ENCODE results near the gene FSD2. TPM values are rescaled to one million over a fixed set of nuclear protein-coding genes. Genes with fewer than 3 reads are reported as not detected.
"Not testable (repeated sequence)": the region's sequence is repeated elsewhere in the genome, so short reads cannot be mapped to it uniquely, and the experiment has no call there.

FSD2 gene
- total RNA-seq, 1 donor from 2014 or later = 0.13 TPM

- peaks cover 2% of the 10 kb centered on the region for H3K36me3 ChIP-seq (ENCODE audit: control insufficient read depth, insufficient read depth, low read length)
- no peak for TF ChIP-seq CTCF (IDR thresholded peaks at IDR 0.05; ENCODE audit: insufficient read depth, low read length, poor library complexity, severe bottlenecking)
- H3K4me3 ChIP-seq (ENCODE audit: low read depth, low read length) = no peak overlapping the region
- H3K27me3 ChIP-seq (ENCODE audit: control insufficient read depth, insufficient read depth, low read length) = no peaks in the 10 kb centered on the region
- DNase-seq (ENCODE audit: low read depth) = no peak
Observed at GRCh38 chr15:82828075-82828474, 22.2 kb upstream of the FSD2 start.

GRCh38 chr15:82823049-82823448, 17.2 kb upstream of the FSD2 start:
- H3K27me3 ChIP-seq (ENCODE audit: control insufficient read depth, insufficient read depth, low read length) = no peaks in the 10 kb centered on the region
- no peak for TF ChIP-seq CTCF (IDR thresholded peaks at IDR 0.05; ENCODE audit: insufficient read depth, low read length, poor library complexity, severe bottlenecking)
- no peak for DNase-seq (ENCODE audit: low read depth)
- no peak overlapping the region for H3K4me3 ChIP-seq (ENCODE audit: low read depth, low read length)
- H3K36me3 ChIP-seq (ENCODE audit: control insufficient read depth, insufficient read depth, low read length) = peaks cover 2% of the 10 kb centered on the region

- not testable (repeated sequence) for DNase-seq (ENCODE audit: low read depth); H3K4me3 ChIP-seq (ENCODE audit: low read depth, low read length); H3K36me3 ChIP-seq (ENCODE audit: control insufficient read depth, insufficient read depth, low read length); H3K27me3 ChIP-seq (ENCODE audit: control insufficient read depth, insufficient read depth, low read length)
Observed at GRCh38 chr15:82821851-82822250, 16.0 kb upstream of the FSD2 start.

GRCh38 chr15:82821396-82821795, 15.5 kb upstream of the FSD2 start:
- DNase-seq (ENCODE audit: low read depth) = peak; percentile 74
- H3K36me3 ChIP-seq (ENCODE audit: control insufficient read depth, insufficient read depth, low read length); H3K4me3 ChIP-seq (ENCODE audit: low read depth, low read length); H3K27me3 ChIP-seq (ENCODE audit: control insufficient read depth, insufficient read depth, low read length): not testable (repeated sequence)

GRCh38 chr15:82820128-82820527, 14.3 kb upstream of the FSD2 start:
- no peak for DNase-seq (ENCODE audit: low read depth)
- no peak for TF ChIP-seq CTCF (IDR thresholded peaks at IDR 0.05; ENCODE audit: insufficient read depth, low read length, poor library complexity, severe bottlenecking)

GRCh38 chr15:82812994-82813393, 7.1 kb upstream of the FSD2 start:
- no peak for DNase-seq (ENCODE audit: low read depth)
- H3K27me3 ChIP-seq (ENCODE audit: control insufficient read depth, insufficient read depth, low read length) = no peaks in the 10 kb centered on the region
- no peaks in the 10 kb centered on the region for H3K36me3 ChIP-seq (ENCODE audit: control insufficient read depth, insufficient read depth, low read length)
- no peak overlapping the region for H3K4me3 ChIP-seq (ENCODE audit: low read depth, low read length)
- TF ChIP-seq CTCF (IDR thresholded peaks at IDR 0.05; ENCODE audit: insufficient read depth, low read length, poor library complexity, severe bottlenecking) = no peak

More at GRCh38 chr15:82820128-82820527, 14.3 kb upstream of the FSD2 start:
- peaks cover 2% of the 10 kb centered on the region for H3K36me3 ChIP-seq (ENCODE audit: control insufficient read depth, insufficient read depth, low read length)
- no peaks in the 10 kb centered on the region for H3K27me3 ChIP-seq (ENCODE audit: control insufficient read depth, insufficient read depth, low read length)
- H3K4me3 ChIP-seq (ENCODE audit: low read depth, low read length) = no peak overlapping the region

- no peak for TF ChIP-seq CTCF (IDR thresholded peaks at IDR 0.05; ENCODE audit: insufficient read depth, low read length, poor library complexity, severe bottlenecking)
- H3K4me3 ChIP-seq (ENCODE audit: low read depth, low read length) = peak overlapping the region; percentile 100
- no peaks in the 10 kb centered on the region for H3K27me3 ChIP-seq (ENCODE audit: control insufficient read depth, insufficient read depth, low read length)
- no peaks in the 10 kb centered on the region for H3K36me3 ChIP-seq (ENCODE audit: control insufficient read depth, insufficient read depth, low read length)
- no peak for DNase-seq (ENCODE audit: low read depth)
Observed at GRCh38 chr15:82810890-82811426, 5.1 kb upstream of the FSD2 start.

Data from kidney epithelial cell (primary cell).